H9 (cell line): ENCODE data around the gene PMEPA1. TPM values are rescaled to one million over a fixed set of nuclear protein-coding genes. Genes with fewer than 3 reads are reported as not detected.

ENCODE experiments used
- DNase-seq: peaks from one replicate; pipeline ENCODE4 v3.0.0-alpha.2; 2017
- H2AFZ ChIP-seq: one replicate; pipeline ENCODE4 v1.6.1; 2013; ENCODE audit warnings: mild to moderate bottlenecking, low read length, control low read depth, moderate library complexity
- H2AK5ac ChIP-seq: 2 replicates; pipeline ENCODE4 v1.6.1; 2013; ENCODE audit warnings: low read length, control low read depth, mixed read lengths; ENCODE audit not compliant: insufficient read length
- H2BK120ac ChIP-seq: one replicate; pipeline ENCODE4 v1.6.1; 2013; ENCODE audit warnings: low read depth, mild to moderate bottlenecking, low read length, control low read depth, inconsistent platforms; ENCODE audit not compliant: poor library complexity, severe bottlenecking
- H2BK12ac ChIP-seq: 2 replicates; pipeline ENCODE4 v1.6.1; 2013; ENCODE audit warnings: low read length, control low read depth, mixed read lengths, low read depth; ENCODE audit not compliant: insufficient read length
- H2BK15ac ChIP-seq: 2 replicates; pipeline ENCODE4 v1.6.1; 2013; ENCODE audit warnings: low read depth, low read length, control low read depth
- H2BK20ac ChIP-seq: one replicate; pipeline ENCODE4 v1.6.1; 2013; ENCODE audit warnings: low read depth, mild to moderate bottlenecking, low read length, control low read depth, inconsistent platforms; ENCODE audit not compliant: poor library complexity, severe bottlenecking
- H2BK5ac ChIP-seq: 2 replicates; pipeline ENCODE4 v1.6.1; 2013; ENCODE audit warnings: low read length, control low read depth, mixed read lengths; ENCODE audit not compliant: insufficient read length
- H3K14ac ChIP-seq: 2 replicates; pipeline ENCODE4 v1.6.1; 2013; ENCODE audit warnings: low read length, control low read depth; ENCODE audit not compliant: insufficient read depth
- H3K18ac ChIP-seq: 2 replicates; pipeline ENCODE4 v1.6.1; 2013; ENCODE audit warnings: low read depth, mild to moderate bottlenecking, mixed read lengths, low read length, control low read depth; ENCODE audit not compliant: insufficient read length
- H3K23ac ChIP-seq: 2 replicates; pipeline ENCODE4 v1.6.1; 2013; ENCODE audit warnings: low read length, control low read depth, mixed read lengths, low read depth; ENCODE audit not compliant: insufficient read length
- H3K23me2 ChIP-seq: 2 replicates; pipeline ENCODE4 v1.6.1; 2013; ENCODE audit warnings: low read depth, mild to moderate bottlenecking, mixed read lengths, low read length, control low read depth; ENCODE audit not compliant: insufficient read length, poor library complexity, severe bottlenecking
- H3K27ac ChIP-seq: 2 replicates; pipeline ENCODE4 v1.5.1; 2013; ENCODE audit warnings: low read length, control low read depth, mixed read lengths, low read depth; ENCODE audit not compliant: insufficient read length
- H3K27me3 ChIP-seq: 2 replicates; pipeline ENCODE4 v1.6.1; 2013; ENCODE audit warnings: low read length, control low read depth, inconsistent platforms; ENCODE audit not compliant: insufficient read depth
- H3K4ac ChIP-seq: 2 replicates; pipeline ENCODE4 v1.6.1; 2013; ENCODE audit warnings: low read depth, mild to moderate bottlenecking, control low read depth, inconsistent platforms, low read length, moderate library complexity
- H3K4me1 ChIP-seq: 2 replicates; pipeline ENCODE4 v1.6.1; 2013; ENCODE audit warnings: low read length, control low read depth, inconsistent platforms; ENCODE audit not compliant: insufficient read depth
- H3K4me2 ChIP-seq: 2 replicates; pipeline ENCODE4 v1.6.1; 2013; ENCODE audit warnings: low read length, control low read depth, mixed read lengths; ENCODE audit not compliant: insufficient read length, insufficient read depth
- H3K56ac ChIP-seq: 2 replicates; pipeline ENCODE4 v1.6.1; 2013; ENCODE audit warnings: low read depth, mild to moderate bottlenecking, mixed read lengths, low read length, control low read depth; ENCODE audit not compliant: insufficient read length
- H3K79me1 ChIP-seq: 2 replicates; pipeline ENCODE4 v1.6.1; 2013; ENCODE audit warnings: low read depth, mild to moderate bottlenecking, moderate library complexity, low read length, control low read depth, inconsistent platforms; ENCODE audit not compliant: insufficient read depth, poor library complexity, severe bottlenecking
- H3K79me2 ChIP-seq: 2 replicates; pipeline ENCODE4 v1.6.1; 2013; ENCODE audit warnings: low read length, control low read depth, inconsistent platforms; ENCODE audit not compliant: insufficient read depth
- H3K9ac ChIP-seq: 2 replicates; pipeline ENCODE4 v1.6.1; 2013; ENCODE audit warnings: low read length, control low read depth, mixed read lengths; ENCODE audit not compliant: insufficient read length; ENCODE audit errors: extremely low read depth
- H3K9me3 ChIP-seq: one replicate; pipeline ENCODE4 v1.6.1; 2013; ENCODE audit warnings: low read depth, low read length, inconsistent platforms; ENCODE audit not compliant: control insufficient read depth
- H3T11ph ChIP-seq: one replicate; pipeline ENCODE4 v1.6.1; 2013; ENCODE audit warnings: mild to moderate bottlenecking, low read length, control low read depth, inconsistent platforms
- H4K20me1 ChIP-seq: one replicate; pipeline ENCODE4 v1.6.1; 2013; ENCODE audit not compliant: control insufficient read depth, insufficient read length, insufficient read depth
- H4K5ac ChIP-seq: 2 replicates; pipeline ENCODE4 v1.6.1; 2013; ENCODE audit warnings: low read depth, mild to moderate bottlenecking, mixed read lengths, low read length, control low read depth; ENCODE audit not compliant: insufficient read length
- H4K8ac ChIP-seq: replicated peaks from 2 replicates; pipeline ENCODE4 v1.6.1; 2013; ENCODE audit warnings: low read length, control low read depth, mixed read lengths, low read depth; ENCODE audit not compliant: insufficient read length
- H4K91ac ChIP-seq: 2 replicates; pipeline ENCODE4 v1.6.1; 2013; ENCODE audit warnings: low read depth, mild to moderate bottlenecking, moderate library complexity, mixed read lengths, low read length, control low read depth; ENCODE audit not compliant: insufficient read length
- H3K27ac Mint-ChIP-seq, 3 experiments: 2 replicates in 2 of 3; 3 replicates in 1 of 3; pipeline ENCODE4 v1.8.0; 2020 to 2021; ENCODE audit warnings: mixed read lengths in 3 of 3, mild to moderate bottlenecking in 1 of 3, moderate library complexity in 1 of 3
- H3K27me3 Mint-ChIP-seq: 2 replicates; pipeline ENCODE4 v1.8.0; 2021; ENCODE audit warnings: low read depth, mild to moderate bottlenecking, moderate library complexity, mixed read lengths
- H3K36me3 Mint-ChIP-seq, 3 experiments: 2 replicates in 2 of 3; 3 replicates in 1 of 3; pipeline ENCODE4 v1.8.0; 2020 to 2021; ENCODE audit warnings: low read depth in 3 of 3, mixed read lengths in 3 of 3; ENCODE audit not compliant: insufficient read depth in 1 of 3
- H3K4me1 Mint-ChIP-seq, 2 experiments: 2 replicates each; pipeline ENCODE4 v1.8.0; 2020; ENCODE audit warnings: mixed read lengths in 2 of 2
- H3K4me3 Mint-ChIP-seq, 2 experiments: 2 replicates in 1 of 2; 3 replicates in 1 of 2; pipeline ENCODE4 v1.8.0; 2020 to 2021; ENCODE audit warnings: mild to moderate bottlenecking in 2 of 2, mixed read lengths in 2 of 2, moderate library complexity in 1 of 2
- H3K9me3 Mint-ChIP-seq, 2 experiments: 2 replicates in 1 of 2; 3 replicates in 1 of 2; pipeline ENCODE4 v1.8.0; 2020; ENCODE audit warnings: mild to moderate bottlenecking in 2 of 2, mixed read lengths in 2 of 2, moderate library complexity in 1 of 2
- CTCF ChIP-seq: fragments of 200-600 bp; sonication (generic); conservative IDR thresholded peaks from 3 replicates; pipeline ENCODE4 v1.8.0; 2021; ENCODE audit warnings: antibody characterized with exemption, mild to moderate bottlenecking
- WGBS: extraction: QIAGEN DNeasy Blood & Tissue Kit; methylation state at CpG from one replicate; pipeline ENCODE4 v1.1.7; 2013; ENCODE audit warnings: missing lambda C conversion rate, low lambda C conversion rate, mixed read lengths; ENCODE audit not compliant: insufficient read length; ENCODE audit errors: extremely low coverage; 5-methylcytosine and 5-hydroxymethylcytosine counted together
- long read RNA-seq: library from polyadenylated mRNA; unstranded; transcript quantifications from one replicate; pipeline ENCODE4 v2.0.0, GENCODE V29; 2020
- total RNA-seq: library from RNA; stranded (reverse); gene quantifications from 2 replicates; pipeline ENCODE4 v1.2.1, GENCODE V29; 2021

The PMEPA1 gene, protein sequence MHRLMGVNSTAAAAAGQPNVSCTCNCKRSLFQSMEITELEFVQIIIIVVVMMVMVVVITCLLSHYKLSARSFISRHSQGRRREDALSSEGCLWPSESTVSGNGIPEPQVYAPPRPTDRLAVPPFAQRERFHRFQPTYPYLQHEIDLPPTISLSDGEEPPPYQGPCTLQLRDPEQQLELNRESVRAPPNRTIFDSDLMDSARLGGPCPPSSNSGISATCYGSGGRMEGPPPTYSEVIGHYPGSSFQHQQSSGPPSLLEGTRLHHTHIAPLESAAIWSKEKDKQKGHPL
- 34.6 and 35.7 TPM in 2 replicates for total RNA-seq
- long read RNA-seq, full-length matches to known transcripts = 15 of 22 reads
- long read RNA-seq, partial matches to known transcripts = 0 of 22 reads
- long read RNA-seq, other reads (novel, unspliced or antisense) = 7 of 22 reads

- Histone ChIP-seq H2BK20ac (no peak within 1 kb of the TSS), H2BK15ac (no peak within 1 kb of the TSS; the same call in 1 of the 2 replicates), H3K23me2 (peaks cover 10% of the 10 kb centered on the region), H4K8ac (no peak within 1 kb of the TSS), H4K5ac (no peak within 1 kb of the TSS), H2BK5ac (no peak within 1 kb of the TSS), H3K4me2 (peak within 1 kb of the TSS; percentile 86), H3K14ac (peak within 1 kb of the TSS; percentile 94), H3K27ac (no peak within 1 kb of the TSS), H4K91ac (no peak within 1 kb of the TSS), H3K4ac (no peak within 1 kb of the TSS; the same call in 1 of the 2 replicates), H3K23ac (no peak within 1 kb of the TSS), H2AK5ac (no peak within 1 kb of the TSS), H3K18ac (peak within 1 kb of the TSS; percentile 89), H3K56ac (no peak within 1 kb of the TSS), H3T11ph (no peak within 1 kb of the TSS), H3K79me1 (no peaks in the 10 kb centered on the region), H3K79me2 (peaks cover 34% of the 10 kb centered on the region), H4K20me1 (no peaks in the 10 kb centered on the region), H3K9me3 (no peaks in the 10 kb centered on the region), H3K9ac (peak within 1 kb of the TSS; percentile 80), H2BK12ac (peak within 1 kb of the TSS; percentile 69), H2BK120ac (no peak within 1 kb of the TSS), H2AFZ (no peak within 1 kb of the TSS), H3K4me1 (peaks cover 3% of the 10 kb centered on the region; the same call in 1 of the 2 replicates), H3K27me3 (no peaks in the 10 kb centered on the region)
- Mint-ChIP-seq H3K9me3 (peaks cover 0 to 4% of the 10 kb centered on the region in 2 experiments; a peak in 2 of 5 replicates), H3K27ac (peak within 1 kb of the TSS; percentile 88 to 97 (median 96); a peak in 6 of 7 replicates), H3K4me3 (peak within 1 kb of the TSS; percentile 94 to 97), H3K27me3 (peaks cover 13% of the 10 kb centered on the region), H3K4me1 (peaks cover 43 to 57% of the 10 kb centered on the region in 2 experiments), H3K36me3 (peaks cover 0 to 10% (median 5%) of the 10 kb centered on the region in 3 experiments; a peak in 4 of 7 replicates)
- TF ChIP-seq CTCF = no peak
- WGBS = no CpG with 5 or more reads among the region's 92 CpGs
- peak; percentile 96 for DNase-seq
These were observed at the start of gene PMEPA1 for GRCh38 chr20:57709823-57710799. Gene PMEPA1, minus strand, starts transcription at chr20:57710015. Its CDS starts 433 bp downstream, at chr20:57709582.
